Hepatocyte (in vitro differentiated cells): ENCODE measurements around the gene HMX3.

Experiments
- EZH2 ChIP-seq: fragments of 200-600 bp; sonication (generic); IDR thresholded peaks from 2 replicates; pipeline ENCODE4 v1.6.1; 2016; ENCODE audit warnings: antibody characterized with exemption, mild to moderate bottlenecking, borderline replicate concordance
- TF ChIP-seq, protein P1 (sequence below): fragments of 200-600 bp; sonication (generic); IDR thresholded peaks from 2 replicates; pipeline ENCODE4 v1.5.1; 2016; ENCODE audit warnings: antibody characterized with exemption, mild to moderate bottlenecking; ENCODE audit not compliant: poor library complexity

DNA sequence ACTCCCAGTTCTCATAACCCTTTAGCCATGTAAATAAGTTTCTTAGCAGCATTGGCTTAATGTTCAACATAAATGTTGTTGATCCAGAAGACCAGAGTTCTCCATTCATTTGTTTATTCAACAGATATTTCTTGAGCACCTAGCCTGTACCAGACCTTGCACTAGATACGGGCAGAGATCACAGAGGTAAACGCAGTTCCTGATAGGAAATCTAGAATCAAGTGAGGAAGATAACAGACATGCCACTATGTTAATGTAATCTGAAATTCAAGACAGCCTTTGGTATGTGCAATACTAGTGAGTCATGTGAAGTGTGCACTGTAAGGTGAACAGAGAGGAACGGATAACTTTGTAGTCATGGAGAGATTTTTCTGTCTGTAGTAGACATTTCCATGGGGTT, 21.4 kb downstream of the HMX3 start:
- TF ChIP-seq, protein P1, sequence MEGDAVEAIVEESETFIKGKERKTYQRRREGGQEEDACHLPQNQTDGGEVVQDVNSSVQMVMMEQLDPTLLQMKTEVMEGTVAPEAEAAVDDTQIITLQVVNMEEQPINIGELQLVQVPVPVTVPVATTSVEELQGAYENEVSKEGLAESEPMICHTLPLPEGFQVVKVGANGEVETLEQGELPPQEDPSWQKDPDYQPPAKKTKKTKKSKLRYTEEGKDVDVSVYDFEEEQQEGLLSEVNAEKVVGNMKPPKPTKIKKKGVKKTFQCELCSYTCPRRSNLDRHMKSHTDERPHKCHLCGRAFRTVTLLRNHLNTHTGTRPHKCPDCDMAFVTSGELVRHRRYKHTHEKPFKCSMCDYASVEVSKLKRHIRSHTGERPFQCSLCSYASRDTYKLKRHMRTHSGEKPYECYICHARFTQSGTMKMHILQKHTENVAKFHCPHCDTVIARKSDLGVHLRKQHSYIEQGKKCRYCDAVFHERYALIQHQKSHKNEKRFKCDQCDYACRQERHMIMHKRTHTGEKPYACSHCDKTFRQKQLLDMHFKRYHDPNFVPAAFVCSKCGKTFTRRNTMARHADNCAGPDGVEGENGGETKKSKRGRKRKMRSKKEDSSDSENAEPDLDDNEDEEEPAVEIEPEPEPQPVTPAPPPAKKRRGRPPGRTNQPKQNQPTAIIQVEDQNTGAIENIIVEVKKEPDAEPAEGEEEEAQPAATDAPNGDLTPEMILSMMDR: no peak
- TF ChIP-seq EZH2: no peak
